K562 (cell line): ENCODE data around the gene AGRN. TPM values are rescaled to one million over a fixed set of nuclear protein-coding genes. Genes with fewer than 3 reads are reported as not detected.
A peak's percentile ranks its signal among the peaks of the same experiment; 100 is the strongest.

Experiments used
- ELF4 ChIP-seq: fragments of 450-650 bp; formaldehyde crosslinking; IDR thresholded peaks from 2 replicates; pipeline ENCODE4 v1.4.0; 2022; ENCODE audit warnings: missing genetic modification characterization
- KLF1 ChIP-seq: fragments of 450-650 bp; IDR thresholded peaks from 2 replicates; pipeline ENCODE4 v1.6.1; 2016; ENCODE audit warnings: missing genetic modification characterization, missing compliant biosample characterization
- NRF1 ChIP-seq, 2 experiments: fragments of 450-650 bp; IDR thresholded peaks in 1 of 2; conservative IDR thresholded peaks in 1 of 2; 2 replicates each; pipeline ENCODE4 v1.6.1; 2014; ENCODE audit warnings: mild to moderate bottlenecking in 2 of 2
- PKNOX1 ChIP-seq: fragments of 450-650 bp; IDR thresholded peaks from 2 replicates; pipeline ENCODE4 v1.6.1; 2016
- POLR2H ChIP-seq: IDR thresholded peaks from 2 replicates; pipeline ENCODE4 v1.6.1; 2016; ENCODE audit warnings: missing genetic modification characterization, low read depth, mild to moderate bottlenecking, control low read depth, missing compliant biosample characterization, moderate library complexity
- POLR3A ChIP-seq: IDR thresholded peaks from 2 replicates; pipeline ENCODE4 v1.6.1; 2011; ENCODE audit warnings: borderline replicate concordance, mild to moderate bottlenecking, moderate library complexity; ENCODE audit not compliant: insufficient read length, insufficient read depth; ENCODE audit errors: extremely low read depth
- PREB ChIP-seq: sonication (generic); formaldehyde crosslinking; IDR thresholded peaks from 2 replicates; pipeline ENCODE4 v1.8.1; 2023; ENCODE audit warnings: mild to moderate bottlenecking, missing genetic modification reagents
- SIX5 ChIP-seq, 2 experiments: IDR thresholded peaks; 2 replicates each; pipeline ENCODE4 v1.6.1; 2011; ENCODE audit warnings: low read length in 2 of 2, borderline replicate concordance in 1 of 2, low read depth in 1 of 2, mild to moderate bottlenecking in 1 of 2, moderate library complexity in 1 of 2; ENCODE audit not compliant: insufficient read depth in 1 of 2
- SREBF1 ChIP-seq: fragments of 150-350 bp; IDR thresholded peaks from 2 replicates; pipeline ENCODE4 v1.6.1; 2014; ENCODE audit warnings: antibody characterized with exemption, low read depth, low read length, borderline replicate concordance
- U2AF2 ChIP-seq: fragments of 200-400 bp; formaldehyde crosslinking; optimal IDR thresholded peaks from 2 replicates; pipeline ENCODE3; 2017; ENCODE audit warnings: low read depth, mild to moderate bottlenecking, low read length
- ZBTB11 ChIP-seq, 3 experiments: fragments of 200-800 bp in 1 of 3; fragments of 250-450 bp in 1 of 3; fragments of 450-650 bp in 1 of 3; sonication (Bioruptor Pico) in 1 of 3; sonication (Bioruptor generic) in 1 of 3; formaldehyde crosslinking in 1 of 3; IDR thresholded peaks; 2 replicates each; pipeline versions ENCODE4 v1.6.1 to v1.8.0; 2016 to 2022; ENCODE audit warnings: mild to moderate bottlenecking in 2 of 3, missing genetic modification characterization in 2 of 3, missing compliant biosample characterization in 1 of 3, moderate library complexity in 1 of 3
- ZNF217 ChIP-seq: sonication (generic); formaldehyde crosslinking; IDR thresholded peaks from 2 replicates; pipeline ENCODE4 v1.8.0; 2022; ENCODE audit warnings: mild to moderate bottlenecking, missing genetic modification reagents
- ZNF232 ChIP-seq: sonication (generic); formaldehyde crosslinking; IDR thresholded peaks from 2 replicates; pipeline ENCODE4 v1.8.0; 2022; ENCODE audit warnings: mild to moderate bottlenecking, missing genetic modification reagents
- ZNF609 ChIP-seq: sonication (generic); formaldehyde crosslinking; IDR thresholded peaks from 2 replicates; pipeline ENCODE4 v1.8.1; 2023; ENCODE audit warnings: missing genetic modification reagents, mild to moderate bottlenecking, borderline replicate concordance
- polyA plus RNA-seq, 8 experiments: library from polyadenylated mRNA; depleted of rRNA in 4 of 8; stranded (reverse) in 5 of 8; unstranded in 3 of 8; fragments of >200 nt; fragmentation: Nextera tagmentation in 2 of 8; fragmentation: Illumina TruSeq in 1 of 8; extraction: Ambion mirVana in 2 of 8; extraction: Trizol in 1 of 8; gene quantifications; 2 replicates each; pipeline versions ENCODE4 v1.2.1 to v1.2.3, GENCODE V29; 2011 to 2014; ENCODE audit warnings: inconsistent platforms in 1 of 8, missing spikeins in 1 of 8
- total RNA-seq, 7 experiments: library from RNA; depleted of rRNA in 6 of 7; stranded (reverse); fragments of >200 nt in 6 of 7; fragmentation: Illumina TruSeq in 2 of 7; extraction: Trizol in 2 of 7; gene quantifications; 2 replicates each; pipeline versions ENCODE4 v1.2.1 to v1.2.3, GENCODE V29; 2011 to 2021; ENCODE audit warnings: low replicate concordance in 1 of 7

AGRN gene
- total and polyA plus RNA-seq, 9 of the 15 experiments (the other 6 are each of a cell fraction or from before 2014, with no cell fraction given) = 0.04 to 111 (median 18.1) TPM

- TF ChIP-seq ZNF609 (CRISPR knock-in tag) (no peak), U2AF2 (no peak), PKNOX1 (peak; percentile 75), NRF1 (conservative IDR thresholded peaks at IDR 0.05 in 1 of 2, IDR thresholded peaks at IDR 0.05 in 1 of 2) (peak in 1 of 2 experiments; percentile 32; a peak in 2 of 4 replicates), ELF4 (CRISPR knock-in tag) (peak; percentile 27; the same call in 1 of the 2 replicates), SIX5 (IDR thresholded peaks at IDR 0.05; ENCODE audit: borderline replicate concordance in 1 of 2, insufficient read depth in 1 of 2, low read depth in 1 of 2, low read length in 2 of 2) (no peak), KLF1 (tag) (peak; percentile 16; the same call in 1 of the 2 replicates), ZNF217 (CRISPR knock-in tag) (no peak), POLR3A (no peak), ZBTB11 (CRISPR knock-in tag; IDR thresholded peaks at IDR 0.05) (peak in 1 of 3 experiments; percentile 86; a peak in 2 of 6 replicates), SREBF1 (no peak), POLR2H (no peak), PREB (CRISPR knock-in tag) (no peak), ZNF232 (CRISPR knock-in tag) (no peak)
Observed at GRCh38 chr1:1004780-1005697, 14.9 kb upstream of the AGRN start (continued).
